PFSK-1 (cell line): ENCODE measurements around the gene FOSL2.

Experiments used
- FOXP2 ChIP-seq: optimal IDR thresholded peaks from 2 replicates; pipeline ENCODE3; 2011; ENCODE audit warnings: borderline replicate concordance, control low read depth, inconsistent platforms; ENCODE audit not compliant: insufficient read depth; ENCODE audit errors: extremely low read length, extremely low read depth
- POLR2AphosphoS5 ChIP-seq: IDR thresholded peaks from 2 replicates; pipeline ENCODE4 v1.6.1; 2012; ENCODE audit warnings: low read depth, mild to moderate bottlenecking, control low read depth, low read length, moderate library complexity
- REST ChIP-seq, 2 experiments: IDR thresholded peaks; 2 replicates each; pipeline versions ENCODE4 v1.6.1 to v1.8.0; 2011 to 2012; ENCODE audit warnings: low read depth in 2 of 2, low read length in 2 of 2, control low read depth in 1 of 2, inconsistent platforms in 1 of 2, mild to moderate bottlenecking in 1 of 2, moderate library complexity in 1 of 2; ENCODE audit not compliant: insufficient read depth in 1 of 2
- SIN3A ChIP-seq: IDR thresholded peaks from 2 replicates; pipeline ENCODE4 v1.6.1; 2012; ENCODE audit warnings: mild to moderate bottlenecking, low read length, moderate library complexity, borderline replicate concordance; ENCODE audit not compliant: insufficient read depth
- TAF1 ChIP-seq: IDR thresholded peaks from 2 replicates; pipeline ENCODE4 v1.6.1; 2012; ENCODE audit warnings: low read length, control low read depth, borderline replicate concordance; ENCODE audit not compliant: insufficient read depth

Gene FOSL2

GRCh38 chr2:28356095-28356911 lies 36.4 kb upstream of the FOSL2 start:
- TF ChIP-seq SIN3A (no peak), FOXP2 (no peak), REST (IDR thresholded peaks at IDR 0.05; ENCODE audit: insufficient read depth in 1 of 2, low read depth in 2 of 2, low read length in 2 of 2) (no peak), POLR2AphosphoS5 (no peak), TAF1 (no peak)

- TF ChIP-seq POLR2AphosphoS5 (no peak), FOXP2 (no peak), SIN3A (no peak), TAF1 (no peak), REST (IDR thresholded peaks at IDR 0.05; ENCODE audit: insufficient read depth in 1 of 2, low read depth in 2 of 2, low read length in 2 of 2) (no peak)
Observed at GRCh38 chr2:28357055-28357454, 35.6 kb upstream of the FOSL2 start.

DNA sequence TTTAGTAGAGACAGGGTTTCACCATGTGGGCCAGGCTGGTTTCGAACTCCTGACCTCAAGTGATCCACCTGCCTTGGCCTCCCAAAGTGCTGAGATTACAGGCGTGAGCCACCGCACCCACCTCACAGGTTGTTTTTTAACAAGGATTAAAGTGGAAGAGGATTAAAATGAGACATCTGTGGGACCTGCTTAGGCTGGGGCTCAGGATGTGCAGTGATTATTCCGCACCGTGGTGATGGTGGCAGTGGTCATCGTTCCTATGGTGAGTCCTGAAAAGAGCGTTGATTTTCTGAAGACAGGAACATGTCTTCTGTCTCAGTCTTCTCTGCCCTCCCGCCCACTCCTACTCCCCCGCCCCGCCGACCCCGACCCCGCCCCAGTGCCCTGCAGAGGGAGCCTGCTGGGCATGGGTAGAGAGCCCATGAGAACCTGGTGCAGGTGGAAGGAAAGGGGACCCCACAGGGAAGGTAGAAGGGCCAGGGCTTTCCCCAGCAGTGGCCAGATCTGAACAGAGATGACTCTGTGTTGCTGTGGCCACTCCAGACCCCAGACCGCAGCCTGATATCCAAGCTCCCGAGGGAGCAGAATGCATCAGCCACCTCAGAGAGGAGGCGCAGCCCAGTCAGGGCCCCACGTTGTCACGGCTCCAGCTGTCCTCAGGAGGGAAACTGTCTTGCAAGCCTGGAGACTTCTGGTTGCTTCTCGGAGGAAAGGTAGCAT lies 34.5 kb upstream of the FOSL2 start:
- no peak for TF ChIP-seq FOXP2
- no peak for TF ChIP-seq POLR2AphosphoS5
- TF ChIP-seq REST (IDR thresholded peaks at IDR 0.05; ENCODE audit: insufficient read depth in 1 of 2, low read depth in 2 of 2, low read length in 2 of 2): no peak
- no peak for TF ChIP-seq TAF1
- TF ChIP-seq SIN3A: no peak

- no peak for TF ChIP-seq TAF1
- no peak for TF ChIP-seq SIN3A
- TF ChIP-seq POLR2AphosphoS5: no peak
- TF ChIP-seq FOXP2: no peak
- TF ChIP-seq REST (IDR thresholded peaks at IDR 0.05; ENCODE audit: insufficient read depth in 1 of 2, low read depth in 2 of 2, low read length in 2 of 2): no peak
Observed at GRCh38 chr2:28358668-28359201, 33.9 kb upstream of the FOSL2 start.
